ENCODE measurements around the gene AMBRA1. TPM values are rescaled to one million over a fixed set of nuclear protein-coding genes. Genes with fewer than 3 reads are reported as not detected.

AMBRA1 gene
- total RNA-seq, 1 donor from 2014 or later: 29.4 TPM

GRCh38 chr11:46527591-46528130 lies 66.2 kb downstream of the AMBRA1 start:
- Histone ChIP-seq H4K20me1 (ENCODE audit: insufficient read depth, low read length) (peaks cover 80% of the 10 kb centered on the region), H3K4me1 (ENCODE audit: insufficient read depth, low read length) (no peaks in the 10 kb centered on the region), H3K27me3 (ENCODE audit: insufficient read depth, low read length) (no peaks in the 10 kb centered on the region), H3K27ac (ENCODE audit: low read depth, low read length) (no peak overlapping the region), H2AFZ (ENCODE audit: low read depth, low read length) (no peak overlapping the region), H3K4me2 (ENCODE audit: low read length) (no peak overlapping the region), H3K9ac (ENCODE audit: low read length) (no peak overlapping the region), H3K9me3 (ENCODE audit: insufficient read depth, low read depth, low read length) (no peaks in the 10 kb centered on the region), H3K4me3 (ENCODE audit: insufficient read depth, low read depth, low read length) (no peak overlapping the region), H3K36me3 (ENCODE audit: insufficient read depth, low read length) (no peaks in the 10 kb centered on the region), H3K79me2 (ENCODE audit: insufficient read depth, low read length) (peaks cover 83% of the 10 kb centered on the region)
- no peaks in the 10 kb centered on the region for H3K9me3 Mint-ChIP-seq (ENCODE audit: unreplicated experiment)
- H3K4me3 Mint-ChIP-seq (ENCODE audit: unreplicated experiment): no peak overlapping the region
- no peaks in the 10 kb centered on the region for H3K36me3 Mint-ChIP-seq (ENCODE audit: low read depth, unreplicated experiment)
- H3K27me3 Mint-ChIP-seq (ENCODE audit: low read depth, unreplicated experiment): no peaks in the 10 kb centered on the region
- DNase-seq (ENCODE audit: low read depth) (no peak), FAIRE-seq (no peak)
- TF ChIP-seq CTCF (IDR thresholded peaks at IDR 0.05; ENCODE audit: insufficient read depth, low read depth, low read length) (no peak), EZH2 (IDR thresholded peaks at IDR 0.05; ENCODE audit: insufficient read depth, low read length) (no peak)
- H3K27ac Mint-ChIP-seq (ENCODE audit: unreplicated experiment): no peak overlapping the region
- H3K4me1 Mint-ChIP-seq (ENCODE audit: low read depth, unreplicated experiment): peaks cover 9% of the 10 kb centered on the region

GRCh38 chr11:46526216-46527215 lies 67.3 kb downstream of the AMBRA1 start:
- TF ChIP-seq EZH2 (IDR thresholded peaks at IDR 0.05; ENCODE audit: insufficient read depth, low read length) (no peak), CTCF (IDR thresholded peaks at IDR 0.05; ENCODE audit: insufficient read depth, low read depth, low read length) (no peak)
- Histone ChIP-seq H3K4me2 (ENCODE audit: low read length) (no peak overlapping the region), H3K36me3 (ENCODE audit: insufficient read depth, low read length) (no peaks in the 10 kb centered on the region), H3K4me3 (ENCODE audit: insufficient read depth, low read depth, low read length) (no peak overlapping the region), H3K9ac (ENCODE audit: low read length) (no peak overlapping the region), H3K27me3 (ENCODE audit: insufficient read depth, low read length) (no peaks in the 10 kb centered on the region), H3K79me2 (ENCODE audit: insufficient read depth, low read length) (peaks cover 87% of the 10 kb centered on the region), H3K4me1 (ENCODE audit: insufficient read depth, low read length) (peaks cover 5% of the 10 kb centered on the region), H3K27ac (ENCODE audit: low read depth, low read length) (no peak overlapping the region), H4K20me1 (ENCODE audit: insufficient read depth, low read length) (peaks cover 87% of the 10 kb centered on the region), H2AFZ (ENCODE audit: low read depth, low read length) (no peak overlapping the region), H3K9me3 (ENCODE audit: insufficient read depth, low read depth, low read length) (no peaks in the 10 kb centered on the region)
- no peak for DNase-seq (ENCODE audit: low read depth)
- FAIRE-seq: no peak
- no peaks in the 10 kb centered on the region for H3K9me3 Mint-ChIP-seq (ENCODE audit: unreplicated experiment)
- H3K4me1 Mint-ChIP-seq (ENCODE audit: low read depth, unreplicated experiment): peaks cover 20% of the 10 kb centered on the region
- H3K36me3 Mint-ChIP-seq (ENCODE audit: low read depth, unreplicated experiment): no peaks in the 10 kb centered on the region
- H3K27me3 Mint-ChIP-seq (ENCODE audit: low read depth, unreplicated experiment): no peaks in the 10 kb centered on the region
- no peak overlapping the region for H3K4me3 Mint-ChIP-seq (ENCODE audit: unreplicated experiment)
- H3K27ac Mint-ChIP-seq (ENCODE audit: unreplicated experiment): peak overlapping the region; percentile 47
